SU-DHL-6 (cell line): ENCODE measurements around the gene ARHGDIA.

Source experiments
- CTCF ChIP-seq: fragments of 200-600 bp; sonication (generic); IDR thresholded peaks from one replicate; pipeline ENCODE4 v1.5.1; 2017; ENCODE audit warnings: antibody characterized with exemption, mild to moderate bottlenecking, low read length, moderate library complexity; ENCODE audit not compliant: insufficient read depth, poor library complexity, severe bottlenecking
- EZH2phosphoT487 ChIP-seq: fragments of 200-600 bp; sonication (generic), shearing (Covaris generic); conservative IDR thresholded peaks from 2 replicates; pipeline ENCODE4 v1.6.1; 2018; ENCODE audit warnings: mild to moderate bottlenecking, antibody characterized with exemption, low read length, moderate library complexity, mixed read lengths

- TF ChIP-seq CTCF: no peak
- no peak for TF ChIP-seq EZH2phosphoT487
These were observed 43.1 kb upstream of the ARHGDIA start for GRCh38 chr17:81914103-81914850.
